NCI-H1694 (cell line): ENCODE results near the gene EPHA10.

Source experiments
- DNase-seq: peaks from one replicate; lab custom pipeline; 2025; lab: John Stamatoyannopoulos, UW

The EPHA10 gene

DNA sequence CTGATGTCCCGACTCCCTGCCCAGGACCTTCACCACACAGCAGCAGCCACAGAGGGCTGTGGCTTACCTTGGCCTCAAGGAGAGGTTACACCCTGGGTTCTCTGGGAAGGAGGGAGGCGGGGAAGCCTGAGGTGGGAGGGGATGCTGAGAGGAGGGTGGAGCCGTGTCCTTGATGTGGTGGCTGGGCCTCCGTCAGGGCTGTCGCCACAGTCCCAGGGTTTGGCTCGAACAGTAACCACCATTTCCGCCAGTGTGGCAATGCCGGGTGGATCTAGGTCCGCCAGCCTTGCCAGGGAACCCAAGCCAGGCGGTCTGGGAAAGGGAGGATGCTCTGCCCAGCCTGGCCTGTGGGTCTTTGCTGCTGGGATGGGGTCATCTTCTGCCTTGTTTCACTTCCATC lies 91.0 kb downstream of the EPHA10 start:
- DNase-seq, result no peak

- DNase-seq, result no peak
Measured at GRCh38 chr1:37672136-37672870, 92.6 kb downstream of the EPHA10 start.

DNA sequence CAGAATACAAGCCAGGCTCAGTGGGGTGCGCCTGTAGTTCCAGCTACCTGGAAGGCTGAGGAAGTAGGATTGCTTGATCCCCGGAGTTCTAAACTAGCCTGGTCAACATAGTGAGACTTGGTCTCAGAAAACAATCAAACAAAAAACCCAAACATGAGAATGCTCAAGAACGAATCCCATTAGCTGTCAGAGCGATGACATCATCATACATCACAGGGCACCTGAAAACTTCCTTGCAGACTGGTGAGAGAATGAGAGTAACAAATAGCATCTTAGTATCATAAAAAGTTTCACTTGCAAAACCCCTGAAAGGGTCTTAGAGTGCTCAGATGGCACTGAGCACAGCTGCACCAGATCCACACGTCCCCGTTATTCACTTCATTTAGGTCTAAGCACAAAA lies 93.7 kb downstream of the EPHA10 start:
- DNase-seq, result no peak

GRCh38 chr1:37670133-37670532 lies 94.8 kb downstream of the EPHA10 start:
- no peak for DNase-seq

GRCh38 chr1:37667023-37667671 lies 97.8 kb downstream of the EPHA10 start:
- DNase-seq, result no peak

DNA sequence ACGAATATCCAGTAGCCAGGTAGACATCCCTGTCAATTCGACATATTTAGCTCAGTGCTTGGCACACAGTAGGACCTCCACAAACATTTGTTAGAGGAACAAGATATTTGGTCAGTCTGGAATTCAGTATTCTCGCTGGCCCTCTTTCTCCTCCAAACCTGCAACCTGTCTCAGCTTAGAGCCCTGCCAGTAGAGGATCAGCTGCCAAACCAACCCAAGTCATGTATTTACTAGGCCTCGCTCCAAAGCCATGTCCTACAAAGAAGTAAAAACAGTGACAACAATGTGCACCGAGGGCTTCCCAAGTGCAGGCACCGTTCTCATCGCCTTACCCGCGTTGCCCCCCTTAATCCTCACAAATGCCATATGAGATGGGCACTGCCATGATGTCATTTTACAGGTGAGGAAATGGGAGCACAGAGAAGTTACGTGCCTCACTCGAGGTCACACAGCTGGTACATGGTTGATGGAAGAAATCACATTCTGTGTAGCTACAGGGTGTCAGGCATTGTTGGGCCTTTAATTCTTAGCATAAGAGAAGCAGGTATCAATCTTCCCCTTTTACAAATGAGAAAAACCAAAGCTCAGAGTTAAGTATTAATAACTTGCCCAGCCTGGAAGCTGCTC lies 98.6 kb downstream of the EPHA10 start:
- DNase-seq, result no peak
